Body of pancreas (tissue), 4 donors: ENCODE measurements around the gene DNAAF9.

Source experiments
- CTCF ChIP-seq, 7 experiments: fragments of 450-650 bp in 4 of 7; fragments of 200-600 bp in 3 of 7; sonication (generic) in 3 of 7; IDR thresholded peaks; one replicate each; pipeline ENCODE4 v1.5.1; 2016 to 2019; ENCODE audit warnings: antibody characterized with exemption in 7 of 7
- POLR2A ChIP-seq, 3 donors: fragments of 450-650 bp; IDR thresholded peaks; one replicate each; pipeline ENCODE4 v1.6.1; 2016; ENCODE audit warnings: antibody characterized with exemption in 3 of 3, mild to moderate bottlenecking in 2 of 3

- TF ChIP-seq CTCF (IDR thresholded peaks at IDR 0.05): no peak
- no peak for TF ChIP-seq POLR2A (IDR thresholded peaks at IDR 0.05)
These were observed 1.6 kb downstream of the DNAAF9 start for GRCh38 chr20:3405696-3406358.
